Upper lobe of left lung (tissue), 4 donors: ENCODE results near the gene RAP2B.

Experiments used
- CTCF ChIP-seq, 6 experiments: fragments of 450-650 bp in 4 of 6; fragments of 200-600 bp in 2 of 6; sonication (generic) in 2 of 6; IDR thresholded peaks; one replicate each; pipeline ENCODE4 v1.5.1; 2016 to 2019; ENCODE audit warnings: antibody characterized with exemption in 6 of 6
- EP300 ChIP-seq, 4 donors: sonication (generic); formaldehyde crosslinking; IDR thresholded peaks; one replicate each; pipeline ENCODE4 v1.5.1; 2017; ENCODE audit warnings: antibody characterized with exemption in 4 of 4, control low read depth in 2 of 4
- POLR2AphosphoS5 ChIP-seq, 2 donors: sonication (generic); formaldehyde crosslinking; IDR thresholded peaks; one replicate each; pipeline ENCODE4 v1.5.1; 2017; ENCODE audit warnings: antibody characterized with exemption in 2 of 2

GRCh38 chr3:153142961-153143360 lies 19.1 kb upstream of the RAP2B start:
- no peak for TF ChIP-seq POLR2AphosphoS5 (IDR thresholded peaks at IDR 0.05)
- no peak for TF ChIP-seq CTCF (IDR thresholded peaks at IDR 0.05)
- no peak for TF ChIP-seq EP300 (IDR thresholded peaks at IDR 0.05)
